Measurements from ENCODE around the gene VILL.
"Not testable (repeated sequence)": the region's sequence is repeated elsewhere in the genome, so short reads cannot be mapped to it uniquely, and the experiment has no call there.

Gene VILL

GRCh38 chr3:38043486-38043885 lies 52.9 kb downstream of the VILL start:
- Histone ChIP-seq H3K9ac (ENCODE audit: insufficient read length) (no peak overlapping the region), H3K36me3 (ENCODE audit: insufficient read depth, low read length) (no peaks in the 10 kb centered on the region), H3K9me3 (ENCODE audit: low read depth, low read length) (no peaks in the 10 kb centered on the region), H3K4me3 (no peak overlapping the region), H3K27ac (no peak overlapping the region)
- DNase-seq (ENCODE audit: low read depth, low spot score), result no peak
- TF ChIP-seq FOXP2 (optimal IDR thresholded peaks at IDR 0.05; ENCODE audit: control extremely low read depth, extremely low read length, insufficient read depth) (no peak), EZH2 (IDR thresholded peaks at IDR 0.05) (no peak), POLR2AphosphoS5 (IDR thresholded peaks at IDR 0.05; ENCODE audit: borderline replicate concordance, low read depth, low read length) (no peak)

- no peak overlapping the region for H3K9ac ChIP-seq (ENCODE audit: insufficient read length)
- TF ChIP-seq EZH2 (IDR thresholded peaks at IDR 0.05) (no peak), FOXP2 (optimal IDR thresholded peaks at IDR 0.05; ENCODE audit: control extremely low read depth, extremely low read length, insufficient read depth) (no peak), POLR2AphosphoS5 (IDR thresholded peaks at IDR 0.05; ENCODE audit: borderline replicate concordance, low read depth, low read length) (no peak)
- H3K36me3 ChIP-seq (ENCODE audit: insufficient read depth, low read length), result no peaks in the 10 kb centered on the region
- no peak overlapping the region for H3K4me3 ChIP-seq
- DNase-seq (ENCODE audit: low read depth, low spot score), result no peak
- no peak overlapping the region for H3K27ac ChIP-seq
- H3K9me3 ChIP-seq (ENCODE audit: low read depth, low read length), result no peaks in the 10 kb centered on the region
These were observed 55.4 kb downstream of the VILL start for GRCh38 chr3:38046027-38046426.

GRCh38 chr3:38046821-38047220 lies 56.2 kb downstream of the VILL start:
- H3K4me3 ChIP-seq, result no peak overlapping the region
- H3K9ac ChIP-seq (ENCODE audit: insufficient read length), result no peak overlapping the region
- no peak for DNase-seq (ENCODE audit: low read depth, low spot score)
- H3K9me3 ChIP-seq (ENCODE audit: low read depth, low read length), result no peaks in the 10 kb centered on the region
- no peaks in the 10 kb centered on the region for H3K36me3 ChIP-seq (ENCODE audit: insufficient read depth, low read length)
- H3K27ac ChIP-seq, result no peak overlapping the region
- TF ChIP-seq FOXP2 (optimal IDR thresholded peaks at IDR 0.05; ENCODE audit: control extremely low read depth, extremely low read length, insufficient read depth) (no peak), POLR2AphosphoS5 (IDR thresholded peaks at IDR 0.05; ENCODE audit: borderline replicate concordance, low read depth, low read length) (no peak), EZH2 (IDR thresholded peaks at IDR 0.05) (no peak)

- H3K9ac ChIP-seq (ENCODE audit: insufficient read length), result no peak overlapping the region
- TF ChIP-seq EZH2 (IDR thresholded peaks at IDR 0.05) (no peak), POLR2AphosphoS5 (IDR thresholded peaks at IDR 0.05; ENCODE audit: borderline replicate concordance, low read depth, low read length) (no peak), FOXP2 (optimal IDR thresholded peaks at IDR 0.05; ENCODE audit: control extremely low read depth, extremely low read length, insufficient read depth) (no peak)
- no peak for DNase-seq (ENCODE audit: low read depth, low spot score)
- H3K4me3 ChIP-seq, result no peak overlapping the region
- H3K27ac ChIP-seq, result no peak overlapping the region
- no peaks in the 10 kb centered on the region for H3K9me3 ChIP-seq (ENCODE audit: low read depth, low read length)
- no peaks in the 10 kb centered on the region for H3K36me3 ChIP-seq (ENCODE audit: insufficient read depth, low read length)
These were observed 57.3 kb downstream of the VILL start for GRCh38 chr3:38047896-38048295.

GRCh38 chr3:38049358-38050126 lies 59.0 kb downstream of the VILL start:
- Histone ChIP-seq H3K9me3 (ENCODE audit: low read depth, low read length) (no peaks in the 10 kb centered on the region), H3K27ac (no peak overlapping the region)
- no peak for TF ChIP-seq EZH2 (IDR thresholded peaks at IDR 0.05)
- TF ChIP-seq POLR2AphosphoS5 (IDR thresholded peaks at IDR 0.05; ENCODE audit: borderline replicate concordance, low read depth, low read length), result no peak
- TF ChIP-seq FOXP2 (optimal IDR thresholded peaks at IDR 0.05; ENCODE audit: control extremely low read depth, extremely low read length, insufficient read depth), result no peak

GRCh38 chr3:38051131-38051530 lies 60.5 kb downstream of the VILL start:
- no peak for DNase-seq (ENCODE audit: low read depth, low spot score)
- Histone ChIP-seq H3K9me3 (ENCODE audit: low read depth, low read length) (no peaks in the 10 kb centered on the region), H3K36me3 (ENCODE audit: insufficient read depth, low read length) (no peaks in the 10 kb centered on the region), H3K27ac (no peak overlapping the region), H3K9ac (ENCODE audit: insufficient read length) (no peak overlapping the region), H3K4me3 (no peak overlapping the region)
- TF ChIP-seq EZH2 (IDR thresholded peaks at IDR 0.05), result no peak
- no peak for TF ChIP-seq POLR2AphosphoS5 (IDR thresholded peaks at IDR 0.05; ENCODE audit: borderline replicate concordance, low read depth, low read length)
- no peak for TF ChIP-seq FOXP2 (optimal IDR thresholded peaks at IDR 0.05; ENCODE audit: control extremely low read depth, extremely low read length, insufficient read depth)

More at GRCh38 chr3:38049358-38050126, 59.0 kb downstream of the VILL start:
- Histone ChIP-seq H3K4me3 (no peak overlapping the region), H3K9ac (ENCODE audit: insufficient read length) (no peak overlapping the region), H3K36me3 (ENCODE audit: insufficient read depth, low read length) (no peaks in the 10 kb centered on the region)
- DNase-seq (ENCODE audit: low read depth, low spot score), result no peak

GRCh38 chr3:38053286-38053685 lies 62.7 kb downstream of the VILL start:
- H3K36me3 ChIP-seq (ENCODE audit: insufficient read depth, low read length); H3K4me3 ChIP-seq; DNase-seq (ENCODE audit: low read depth, low spot score); H3K9me3 ChIP-seq (ENCODE audit: low read depth, low read length); H3K9ac ChIP-seq (ENCODE audit: insufficient read length); H3K27ac ChIP-seq: not testable (repeated sequence)

GRCh38 chr3:38053813-38054498 lies 63.4 kb downstream of the VILL start:
- DNase-seq (ENCODE audit: low read depth, low spot score); H3K4me3 ChIP-seq; H3K27ac ChIP-seq: not testable (repeated sequence)

More at GRCh38 chr3:38053813-38054498, 63.4 kb downstream of the VILL start:
- H3K9ac ChIP-seq (ENCODE audit: insufficient read length); H3K36me3 ChIP-seq (ENCODE audit: insufficient read depth, low read length); H3K9me3 ChIP-seq (ENCODE audit: low read depth, low read length): not testable (repeated sequence)

Measured in SK-N-MC (cell line).